A549 (cell line): ENCODE data around the gene ZNF101.

Experiments used
- CBX8 ChIP-seq: fragments of 200-600 bp; sonication (generic); IDR thresholded peaks from 2 replicates; pipeline ENCODE4 v1.6.1; 2016
- CEBPB ChIP-seq, 2 experiments: fragments of >200 bp in 1 of 2; sonication (Bioruptor Twin) in 1 of 2; formaldehyde crosslinking in 1 of 2; IDR thresholded peaks; 2 replicates each; pipeline ENCODE4 v1.6.1; 2012 to 2016
- CHD2 ChIP-seq: fragments of 150-350 bp; IDR thresholded peaks from 2 replicates; pipeline ENCODE4 v1.6.1; 2014; ENCODE audit warnings: low read length; ENCODE audit not compliant: partially characterized antibody
- JUN ChIP-seq, 2 experiments: fragments of >200 bp; sonication (Bioruptor Twin); formaldehyde crosslinking; IDR thresholded peaks; 2 replicates in 1 of 2; 3 replicates in 1 of 2; pipeline ENCODE4 v1.6.1; 2016 to 2017
- NPAS2 ChIP-seq: fragments of 250-450 bp; sonication (Bioruptor Pico); IDR thresholded peaks from 2 replicates; pipeline ENCODE4 v1.8.0; 2022; ENCODE audit warnings: mild to moderate bottlenecking, moderate library complexity, borderline replicate concordance
- RAD21 ChIP-seq, 2 experiments: fragments of >200 bp in 1 of 2; sonication (Bioruptor Twin) in 1 of 2; formaldehyde crosslinking in 1 of 2; IDR thresholded peaks in 1 of 2; conservative IDR thresholded peaks in 1 of 2; 2 replicates in 1 of 2; 3 replicates in 1 of 2; pipeline ENCODE4 v1.6.1; 2012 to 2018; ENCODE audit warnings: inconsistent platforms in 1 of 2
- REST ChIP-seq: fragments of 200-600 bp; sonication (generic); IDR thresholded peaks from 2 replicates; pipeline ENCODE4 v1.6.1; 2016; ENCODE audit warnings: antibody characterized with exemption, mild to moderate bottlenecking, moderate library complexity
- ZFP36 ChIP-seq: fragments of 450-650 bp; IDR thresholded peaks from 2 replicates; pipeline ENCODE4 v1.6.1; 2014; ENCODE audit warnings: borderline replicate concordance; ENCODE audit not compliant: partially characterized antibody
- TF ChIP-seq, protein P1 (sequence below): fragments of >200 bp; sonication (Bioruptor Twin); formaldehyde crosslinking; IDR thresholded peaks from 3 replicates; pipeline ENCODE4 v1.5.1; 2016
- TF ChIP-seq, protein P2 (sequence below): fragments of >200 bp; sonication (Bioruptor Twin); formaldehyde crosslinking; IDR thresholded peaks from 3 replicates; pipeline ENCODE4 v1.6.1; 2016

DNA sequence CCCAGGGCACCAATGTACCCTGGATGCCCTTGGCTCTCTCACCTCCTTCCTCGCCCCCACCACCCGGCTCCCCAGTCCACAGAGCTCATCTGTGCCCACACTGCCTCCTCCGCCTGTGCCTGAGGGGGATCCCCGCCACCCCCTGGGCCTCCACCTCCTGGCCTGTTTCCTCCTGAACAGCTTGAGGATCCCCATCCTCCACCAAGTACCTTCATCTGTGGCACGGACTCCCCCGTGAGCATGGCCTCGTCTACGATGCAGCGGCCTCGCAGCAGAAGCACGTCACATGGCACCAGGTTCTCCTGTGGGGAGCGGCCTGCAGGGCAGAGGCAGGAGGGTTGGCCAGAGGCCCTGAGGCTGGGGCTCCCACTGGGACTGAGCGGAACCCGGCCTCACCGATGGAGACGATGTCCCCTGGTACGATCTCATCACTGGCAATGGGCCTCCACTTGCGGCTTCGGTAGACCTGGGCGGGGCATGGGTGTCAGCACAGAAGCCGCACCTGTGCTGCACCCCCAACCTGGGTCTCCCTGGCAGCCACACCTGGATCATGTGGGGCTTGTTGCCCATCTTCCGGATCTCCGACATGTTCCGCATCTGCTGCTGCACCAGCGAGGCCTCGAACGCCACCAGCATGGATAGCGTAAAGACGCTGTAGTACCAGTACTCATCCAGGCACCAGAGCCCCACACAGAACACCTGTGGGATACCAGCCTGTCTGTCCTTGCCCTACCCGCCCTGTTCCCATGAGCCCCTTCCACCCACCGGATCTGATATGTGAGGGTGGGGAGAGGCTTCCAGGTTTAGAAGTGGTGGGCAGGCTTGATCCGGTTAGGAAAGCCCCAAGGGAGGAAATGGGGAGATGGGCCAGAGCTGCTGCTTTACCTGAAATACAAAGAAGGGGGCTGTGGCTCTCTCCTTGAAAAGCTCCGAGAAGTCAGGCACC lies 11.9 kb upstream of the ZNF101 start:
- TF ChIP-seq, protein P1, sequence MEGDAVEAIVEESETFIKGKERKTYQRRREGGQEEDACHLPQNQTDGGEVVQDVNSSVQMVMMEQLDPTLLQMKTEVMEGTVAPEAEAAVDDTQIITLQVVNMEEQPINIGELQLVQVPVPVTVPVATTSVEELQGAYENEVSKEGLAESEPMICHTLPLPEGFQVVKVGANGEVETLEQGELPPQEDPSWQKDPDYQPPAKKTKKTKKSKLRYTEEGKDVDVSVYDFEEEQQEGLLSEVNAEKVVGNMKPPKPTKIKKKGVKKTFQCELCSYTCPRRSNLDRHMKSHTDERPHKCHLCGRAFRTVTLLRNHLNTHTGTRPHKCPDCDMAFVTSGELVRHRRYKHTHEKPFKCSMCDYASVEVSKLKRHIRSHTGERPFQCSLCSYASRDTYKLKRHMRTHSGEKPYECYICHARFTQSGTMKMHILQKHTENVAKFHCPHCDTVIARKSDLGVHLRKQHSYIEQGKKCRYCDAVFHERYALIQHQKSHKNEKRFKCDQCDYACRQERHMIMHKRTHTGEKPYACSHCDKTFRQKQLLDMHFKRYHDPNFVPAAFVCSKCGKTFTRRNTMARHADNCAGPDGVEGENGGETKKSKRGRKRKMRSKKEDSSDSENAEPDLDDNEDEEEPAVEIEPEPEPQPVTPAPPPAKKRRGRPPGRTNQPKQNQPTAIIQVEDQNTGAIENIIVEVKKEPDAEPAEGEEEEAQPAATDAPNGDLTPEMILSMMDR: no peak
- TF ChIP-seq REST (no peak), RAD21 (conservative IDR thresholded peaks at IDR 0.05 in 1 of 2, IDR thresholded peaks at IDR 0.05 in 1 of 2) (no peak), ZFP36 (no peak), CHD2 (no peak), CEBPB (IDR thresholded peaks at IDR 0.05) (no peak), CBX8 (no peak), NPAS2 (CRISPR knock-in tag) (no peak), JUN (IDR thresholded peaks at IDR 0.05) (no peak)
- TF ChIP-seq, protein P2, sequence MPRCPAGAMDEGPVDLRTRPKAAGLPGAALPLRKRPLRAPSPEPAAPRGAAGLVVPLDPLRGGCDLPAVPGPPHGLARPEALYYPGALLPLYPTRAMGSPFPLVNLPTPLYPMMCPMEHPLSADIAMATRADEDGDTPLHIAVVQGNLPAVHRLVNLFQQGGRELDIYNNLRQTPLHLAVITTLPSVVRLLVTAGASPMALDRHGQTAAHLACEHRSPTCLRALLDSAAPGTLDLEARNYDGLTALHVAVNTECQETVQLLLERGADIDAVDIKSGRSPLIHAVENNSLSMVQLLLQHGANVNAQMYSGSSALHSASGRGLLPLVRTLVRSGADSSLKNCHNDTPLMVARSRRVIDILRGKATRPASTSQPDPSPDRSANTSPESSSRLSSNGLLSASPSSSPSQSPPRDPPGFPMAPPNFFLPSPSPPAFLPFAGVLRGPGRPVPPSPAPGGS: no peak
